ENCODE measurements around the gene IRF4.

Gene IRF4

DNA sequence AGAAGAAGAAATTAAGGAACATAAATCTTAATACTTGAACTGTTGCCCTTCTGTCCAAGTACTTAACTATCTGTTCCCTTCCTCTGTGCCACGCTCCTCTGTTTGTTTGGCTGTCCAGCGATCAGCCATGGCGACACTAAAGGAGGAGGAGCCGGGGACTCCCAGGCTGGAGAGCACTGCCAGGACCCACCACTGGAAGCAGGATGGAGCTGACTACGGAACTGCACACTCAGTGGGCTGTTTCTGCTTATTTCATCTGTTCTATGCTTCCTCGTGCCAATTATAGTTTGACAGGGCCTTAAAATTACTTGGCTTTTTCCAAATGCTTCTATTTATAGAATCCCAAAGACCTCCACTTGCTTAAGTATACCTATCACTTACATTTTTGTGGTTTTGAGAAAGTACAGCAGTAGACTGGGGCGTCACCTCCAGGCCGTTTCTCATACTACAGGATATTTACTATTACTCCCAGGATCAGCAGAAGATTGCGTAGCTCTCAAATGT lies 17.1 kb downstream of the IRF4 start:
- H3K36me3 ChIP-seq (ENCODE audit: control insufficient read depth in 1 of 2, insufficient read depth in 2 of 2, low read length in 2 of 2) = no peaks in the 10 kb centered on the region
- no peaks in the 10 kb centered on the region for H3K4me1 ChIP-seq (ENCODE audit: control insufficient read depth in 1 of 2, insufficient read depth in 2 of 2, low read length in 2 of 2)
- H3K9me3 ChIP-seq (ENCODE audit: control insufficient read depth in 1 of 2, low read length in 2 of 2) = no peaks in the 10 kb centered on the region
- H3K27ac ChIP-seq (ENCODE audit: low read length) = no peak overlapping the region
- H3K27me3 ChIP-seq (ENCODE audit: low read depth, low read length) = peaks cover 5% of the 10 kb centered on the region
- H3K4me3 ChIP-seq (ENCODE audit: low read depth in 1 of 2, low read length in 2 of 2) = no peak overlapping the region

DNA sequence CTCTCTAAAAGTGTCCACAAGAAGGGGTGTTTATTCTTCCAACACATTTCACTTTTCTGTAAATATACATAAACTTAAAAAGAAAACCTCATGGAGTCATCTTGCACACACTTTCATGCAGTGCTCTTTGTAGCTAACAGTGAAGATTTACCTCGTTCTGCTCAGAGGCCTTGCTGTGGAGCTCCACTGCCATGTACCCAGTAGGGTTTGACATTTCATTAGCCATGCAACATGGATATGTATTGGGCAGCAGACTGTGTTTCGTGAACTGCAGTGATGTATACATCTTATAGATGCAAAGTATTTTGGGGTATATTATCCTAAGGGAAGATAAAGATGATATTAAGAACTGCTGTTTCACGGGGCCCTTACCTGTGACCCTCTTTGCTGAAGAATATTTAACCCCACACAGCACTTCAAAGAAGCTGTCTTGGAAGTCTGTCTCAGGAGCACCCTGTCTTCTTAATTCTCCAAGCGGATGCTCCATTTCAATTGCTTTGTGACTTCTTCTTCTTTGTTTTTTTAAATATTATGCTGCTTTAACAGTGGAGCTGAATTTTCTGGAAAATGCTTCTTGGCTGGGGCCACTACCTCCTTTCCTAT lies 17.9 kb downstream of the IRF4 start:
- H3K4me1 ChIP-seq (ENCODE audit: control insufficient read depth in 1 of 2, insufficient read depth in 2 of 2, low read length in 2 of 2) = no peaks in the 10 kb centered on the region
- peaks cover 5% of the 10 kb centered on the region for H3K27me3 ChIP-seq (ENCODE audit: low read depth, low read length)

DNA sequence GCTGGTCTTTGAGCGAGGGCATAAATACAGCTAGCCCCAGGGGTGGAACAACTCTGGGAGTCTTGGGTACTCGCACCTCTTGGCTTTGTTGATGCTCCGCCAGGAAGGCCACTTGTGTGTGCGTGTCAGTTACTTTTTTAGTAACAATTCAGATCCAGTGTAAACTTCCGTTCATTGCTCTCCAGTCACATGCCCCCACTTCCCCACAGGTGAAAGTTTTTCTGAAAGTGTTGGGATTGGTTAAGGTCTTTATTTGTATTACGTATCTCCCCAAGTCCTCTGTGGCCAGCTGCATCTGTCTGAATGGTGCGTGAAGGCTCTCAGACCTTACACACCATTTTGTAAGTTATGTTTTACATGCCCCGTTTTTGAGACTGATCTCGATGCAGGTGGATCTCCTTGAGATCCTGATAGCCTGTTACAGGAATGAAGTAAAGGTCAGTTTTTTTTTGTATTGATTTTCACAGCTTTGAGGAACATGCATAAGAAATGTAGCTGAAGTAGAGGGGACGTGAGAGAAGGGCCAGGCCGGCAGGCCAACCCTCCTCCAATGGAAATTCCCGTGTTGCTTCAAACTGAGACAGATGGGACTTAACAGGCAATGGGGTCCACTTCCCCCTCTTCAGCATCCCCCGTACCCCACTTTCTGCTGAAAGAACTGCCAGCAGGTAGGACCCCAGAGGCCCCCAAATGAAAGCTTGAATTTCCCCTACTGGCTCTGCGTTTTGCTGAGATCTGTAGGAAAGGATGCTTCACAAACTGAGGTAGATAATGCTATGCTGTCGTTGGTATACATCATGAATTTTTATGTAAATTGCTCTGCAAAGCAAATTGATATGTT lies 19.2 kb downstream of the IRF4 start:
- Histone ChIP-seq H3K27me3 (ENCODE audit: low read depth, low read length) (peaks cover 5% of the 10 kb centered on the region), H3K4me3 (ENCODE audit: low read depth in 1 of 2, low read length in 2 of 2) (no peak overlapping the region), H3K4me1 (ENCODE audit: control insufficient read depth in 1 of 2, insufficient read depth in 2 of 2, low read length in 2 of 2) (no peaks in the 10 kb centered on the region), H3K9me3 (ENCODE audit: control insufficient read depth in 1 of 2, low read length in 2 of 2) (peaks cover 7 to 10% of the 10 kb centered on the region in 2 donors), H3K27ac (ENCODE audit: low read length) (no peak overlapping the region), H3K36me3 (ENCODE audit: control insufficient read depth in 1 of 2, insufficient read depth in 2 of 2, low read length in 2 of 2) (no peaks in the 10 kb centered on the region)

More for the DNA sequence above, 17.9 kb downstream of the IRF4 start:
- Histone ChIP-seq H3K4me3 (ENCODE audit: low read depth in 1 of 2, low read length in 2 of 2) (no peak overlapping the region), H3K27ac (ENCODE audit: low read length) (no peak overlapping the region), H3K36me3 (ENCODE audit: control insufficient read depth in 1 of 2, insufficient read depth in 2 of 2, low read length in 2 of 2) (no peaks in the 10 kb centered on the region), H3K9me3 (ENCODE audit: control insufficient read depth in 1 of 2, low read length in 2 of 2) (peaks cover 0 to 3% of the 10 kb centered on the region in 2 donors)

DNA sequence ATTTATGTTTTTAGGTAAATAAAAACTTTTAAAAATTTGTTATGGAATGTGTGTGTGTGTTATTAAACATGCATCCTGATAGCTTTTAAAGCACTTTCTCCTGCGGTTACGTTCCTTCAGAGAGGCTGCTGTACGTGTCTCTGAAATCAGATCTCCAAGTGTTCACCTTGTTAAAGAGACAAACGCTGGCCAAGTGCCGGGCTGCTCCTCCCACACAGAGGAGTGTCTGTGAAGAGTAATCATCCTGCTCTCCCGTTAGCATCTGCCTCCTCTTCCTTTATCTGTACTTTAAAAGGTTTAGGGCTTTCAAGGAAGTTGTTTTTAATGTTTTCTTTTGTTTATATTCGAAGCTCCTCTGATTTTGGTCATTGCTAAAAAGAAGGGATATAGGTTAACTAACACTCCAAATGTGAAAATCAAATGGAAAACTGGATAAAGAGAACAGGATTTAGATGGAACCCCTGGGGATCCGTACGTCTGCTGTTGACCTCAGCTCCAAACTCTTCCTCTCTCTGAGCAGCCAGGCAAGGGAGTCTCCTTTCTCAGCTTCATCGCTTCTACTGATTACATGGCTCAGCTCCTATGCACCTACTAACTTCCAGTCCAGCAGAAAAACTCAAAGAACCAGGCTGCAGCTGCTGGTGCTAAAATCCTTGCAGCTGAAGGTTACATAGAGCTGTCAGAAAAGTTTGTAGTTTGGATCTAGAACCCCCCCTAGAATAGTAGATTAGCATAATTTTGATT lies 20.0 kb downstream of the IRF4 start:
- Histone ChIP-seq H3K4me3 (ENCODE audit: low read depth in 1 of 2, low read length in 2 of 2) (no peak overlapping the region), H3K27me3 (ENCODE audit: low read depth, low read length) (peaks cover 5% of the 10 kb centered on the region), H3K36me3 (ENCODE audit: control insufficient read depth in 1 of 2, insufficient read depth in 2 of 2, low read length in 2 of 2) (no peaks in the 10 kb centered on the region), H3K9me3 (ENCODE audit: control insufficient read depth in 1 of 2, low read length in 2 of 2) (peaks cover 7 to 14% of the 10 kb centered on the region in 2 donors), H3K27ac (ENCODE audit: low read length) (no peak overlapping the region), H3K4me1 (ENCODE audit: control insufficient read depth in 1 of 2, insufficient read depth in 2 of 2, low read length in 2 of 2) (no peaks in the 10 kb centered on the region)

DNA sequence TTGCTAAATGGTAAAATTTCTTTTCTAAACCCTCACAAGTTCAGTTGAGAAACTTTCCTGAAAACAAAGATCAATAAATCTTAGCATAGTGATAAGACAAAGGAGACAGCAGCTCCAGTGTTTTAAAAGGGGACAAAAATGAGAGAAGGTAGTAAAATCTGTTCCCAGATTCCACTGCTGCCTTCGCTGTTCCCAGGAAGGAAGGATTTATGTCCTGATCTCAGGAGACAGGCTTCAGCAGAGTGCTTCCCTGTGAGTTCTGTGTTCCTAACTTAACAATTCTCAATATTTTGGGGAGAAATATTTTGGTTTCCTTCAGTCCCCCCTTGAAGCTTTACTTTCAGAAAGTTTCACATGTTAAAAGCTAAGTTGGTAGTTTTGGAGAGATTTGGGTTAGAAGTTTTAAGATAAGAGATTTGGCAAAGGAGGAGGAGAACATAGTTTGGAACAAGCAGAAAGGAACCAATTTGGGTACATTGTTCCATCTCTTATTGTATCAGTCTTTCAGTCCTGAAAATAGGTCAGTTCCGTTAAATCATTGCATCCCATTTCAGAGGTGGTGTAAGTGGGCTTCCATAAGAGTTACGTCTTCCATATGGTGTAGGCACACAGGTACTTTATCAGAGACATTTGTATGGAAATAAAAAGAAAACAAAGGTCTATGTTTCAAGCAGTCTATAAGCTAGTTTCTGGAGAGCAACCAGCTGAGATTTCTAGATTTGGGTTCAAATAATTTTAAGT lies 20.8 kb downstream of the IRF4 start:
- peaks cover 7 to 17% of the 10 kb centered on the region in 2 donors for H3K9me3 ChIP-seq (ENCODE audit: control insufficient read depth in 1 of 2, low read length in 2 of 2)
- H3K4me3 ChIP-seq (ENCODE audit: low read depth in 1 of 2, low read length in 2 of 2) = no peak overlapping the region
- peaks cover 10% of the 10 kb centered on the region for H3K27me3 ChIP-seq (ENCODE audit: low read depth, low read length)
- no peaks in the 10 kb centered on the region for H3K36me3 ChIP-seq (ENCODE audit: control insufficient read depth in 1 of 2, insufficient read depth in 2 of 2, low read length in 2 of 2)
- no peaks in the 10 kb centered on the region for H3K4me1 ChIP-seq (ENCODE audit: control insufficient read depth in 1 of 2, insufficient read depth in 2 of 2, low read length in 2 of 2)
- H3K27ac ChIP-seq (ENCODE audit: low read length) = no peak overlapping the region

DNA sequence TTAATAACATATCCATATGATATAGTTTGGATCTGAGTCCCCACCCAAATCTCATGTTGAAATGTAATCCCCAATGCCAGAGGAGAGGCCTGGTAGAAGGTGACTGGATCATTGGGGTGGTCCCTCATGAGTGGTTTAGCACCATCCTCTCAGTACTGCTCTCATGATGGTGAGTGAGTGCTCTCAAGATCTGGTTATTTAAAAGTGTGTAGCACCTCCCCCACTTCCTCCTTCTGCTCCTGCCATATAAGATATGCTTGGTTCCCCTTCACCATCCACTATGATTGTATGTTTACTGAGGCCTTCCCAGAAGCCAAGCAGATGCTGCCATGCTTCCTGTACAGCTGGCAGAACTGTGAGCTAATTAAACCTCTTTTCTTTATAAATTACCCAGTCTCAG lies 22.9 kb downstream of the IRF4 start:
- peaks cover 7 to 17% of the 10 kb centered on the region in 2 donors for H3K9me3 ChIP-seq (ENCODE audit: control insufficient read depth in 1 of 2, low read length in 2 of 2)
- H3K4me3 ChIP-seq (ENCODE audit: low read depth in 1 of 2, low read length in 2 of 2) = no peak overlapping the region
- peaks cover 13% of the 10 kb centered on the region for H3K27me3 ChIP-seq (ENCODE audit: low read depth, low read length)
- no peak overlapping the region for H3K27ac ChIP-seq (ENCODE audit: low read length)
- no peaks in the 10 kb centered on the region for H3K36me3 ChIP-seq (ENCODE audit: control insufficient read depth in 1 of 2, insufficient read depth in 2 of 2, low read length in 2 of 2)
- H3K4me1 ChIP-seq (ENCODE audit: control insufficient read depth in 1 of 2, insufficient read depth in 2 of 2, low read length in 2 of 2) = no peaks in the 10 kb centered on the region

DNA sequence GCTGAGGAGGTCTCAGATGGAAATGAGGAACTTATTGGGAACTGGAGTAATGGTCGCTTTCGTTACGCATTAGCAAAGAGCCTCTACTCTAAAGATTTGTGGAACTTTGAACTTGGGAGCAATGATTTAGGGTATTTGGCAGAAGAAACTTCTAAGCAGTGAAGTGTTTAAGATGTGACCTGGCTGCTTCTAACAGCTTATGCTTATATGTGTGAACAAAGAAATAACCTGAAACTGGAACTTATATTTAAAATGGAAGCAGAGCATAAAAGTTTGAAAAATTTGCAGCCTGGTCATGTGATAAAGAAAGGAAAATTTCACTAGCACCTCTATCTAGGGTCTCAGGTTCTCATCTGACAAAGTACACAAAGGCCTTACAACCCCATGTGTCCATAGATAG lies 23.5 kb downstream of the IRF4 start:
- H3K27ac ChIP-seq (ENCODE audit: low read length) = no peak overlapping the region
- no peaks in the 10 kb centered on the region for H3K4me1 ChIP-seq (ENCODE audit: control insufficient read depth in 1 of 2, insufficient read depth in 2 of 2, low read length in 2 of 2)
- H3K27me3 ChIP-seq (ENCODE audit: low read depth, low read length) = peaks cover 13% of the 10 kb centered on the region
- no peak overlapping the region for H3K4me3 ChIP-seq (ENCODE audit: low read depth in 1 of 2, low read length in 2 of 2)
- H3K36me3 ChIP-seq (ENCODE audit: control insufficient read depth in 1 of 2, insufficient read depth in 2 of 2, low read length in 2 of 2) = no peaks in the 10 kb centered on the region
- peaks cover 7 to 17% of the 10 kb centered on the region in 2 donors for H3K9me3 ChIP-seq (ENCODE audit: control insufficient read depth in 1 of 2, low read length in 2 of 2)

DNA sequence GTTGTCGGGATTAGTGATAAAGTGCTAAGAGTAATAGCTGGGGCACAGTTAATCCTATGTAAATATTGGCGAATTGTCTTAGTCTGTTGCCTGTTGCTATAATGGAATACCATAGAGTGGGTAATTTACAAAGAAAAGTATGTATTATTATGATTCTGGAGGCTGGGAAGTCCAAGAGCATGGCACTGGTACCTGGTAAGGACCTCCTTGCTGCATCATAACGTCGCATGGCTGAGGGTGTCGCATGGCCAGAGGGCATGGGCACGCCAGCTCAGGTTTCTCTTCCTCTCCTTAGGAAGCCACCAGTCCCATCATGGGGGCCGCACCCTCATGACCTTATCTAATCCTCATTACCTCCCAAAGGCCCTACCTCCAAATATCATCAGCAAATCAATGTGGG lies 29.7 kb downstream of the IRF4 start:
- H3K36me3 ChIP-seq (ENCODE audit: control insufficient read depth in 1 of 2, insufficient read depth in 2 of 2, low read length in 2 of 2) = no peaks in the 10 kb centered on the region
- no peak overlapping the region for H3K27ac ChIP-seq (ENCODE audit: low read length)
- peaks cover 7% of the 10 kb centered on the region for H3K27me3 ChIP-seq (ENCODE audit: low read depth, low read length)
- H3K9me3 ChIP-seq (ENCODE audit: control insufficient read depth in 1 of 2, low read length in 2 of 2) = peaks cover 0 to 10% of the 10 kb centered on the region in 2 donors
- no peaks in the 10 kb centered on the region for H3K4me1 ChIP-seq (ENCODE audit: control insufficient read depth in 1 of 2, insufficient read depth in 2 of 2, low read length in 2 of 2)
- no peak overlapping the region for H3K4me3 ChIP-seq (ENCODE audit: low read depth in 1 of 2, low read length in 2 of 2)

DNA sequence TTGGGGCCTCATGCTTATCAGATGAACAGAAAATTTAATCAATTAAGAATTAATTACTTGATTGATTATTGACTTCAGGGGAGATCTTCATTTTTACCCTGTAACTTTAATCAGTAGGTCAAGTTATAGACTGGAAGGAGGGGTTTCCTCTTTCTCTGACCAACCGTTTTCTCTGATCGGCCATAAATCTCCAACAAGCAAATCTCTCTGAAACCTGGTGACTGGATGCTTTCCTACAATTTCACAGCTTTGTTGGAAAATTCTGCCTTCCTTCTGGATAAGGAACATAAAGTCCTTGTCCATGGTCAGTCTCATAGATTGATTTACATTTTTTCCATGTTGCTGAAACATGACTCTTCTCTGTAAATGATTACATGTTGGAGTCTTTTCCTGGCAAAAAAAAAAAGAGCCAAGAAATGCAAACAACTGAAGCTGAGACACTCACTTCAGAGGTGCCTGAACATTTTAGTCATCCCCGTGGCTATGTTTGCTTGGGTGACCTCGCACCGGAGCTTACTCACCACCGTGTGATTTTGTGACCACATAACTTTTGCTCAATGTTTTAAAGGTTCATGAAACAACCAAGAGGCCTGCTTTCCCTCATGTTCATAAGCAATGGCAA lies 31.0 kb downstream of the IRF4 start:
- Histone ChIP-seq H3K27ac (ENCODE audit: low read length) (no peak overlapping the region), H3K4me1 (ENCODE audit: control insufficient read depth in 1 of 2, insufficient read depth in 2 of 2, low read length in 2 of 2) (no peaks in the 10 kb centered on the region), H3K27me3 (ENCODE audit: low read depth, low read length) (peaks cover under 1% of the 10 kb centered on the region), H3K9me3 (ENCODE audit: control insufficient read depth in 1 of 2, low read length in 2 of 2) (peaks cover 0 to 3% of the 10 kb centered on the region in 2 donors), H3K36me3 (ENCODE audit: control insufficient read depth in 1 of 2, insufficient read depth in 2 of 2, low read length in 2 of 2) (no peaks in the 10 kb centered on the region), H3K4me3 (ENCODE audit: low read depth in 1 of 2, low read length in 2 of 2) (no peak overlapping the region)

DNA sequence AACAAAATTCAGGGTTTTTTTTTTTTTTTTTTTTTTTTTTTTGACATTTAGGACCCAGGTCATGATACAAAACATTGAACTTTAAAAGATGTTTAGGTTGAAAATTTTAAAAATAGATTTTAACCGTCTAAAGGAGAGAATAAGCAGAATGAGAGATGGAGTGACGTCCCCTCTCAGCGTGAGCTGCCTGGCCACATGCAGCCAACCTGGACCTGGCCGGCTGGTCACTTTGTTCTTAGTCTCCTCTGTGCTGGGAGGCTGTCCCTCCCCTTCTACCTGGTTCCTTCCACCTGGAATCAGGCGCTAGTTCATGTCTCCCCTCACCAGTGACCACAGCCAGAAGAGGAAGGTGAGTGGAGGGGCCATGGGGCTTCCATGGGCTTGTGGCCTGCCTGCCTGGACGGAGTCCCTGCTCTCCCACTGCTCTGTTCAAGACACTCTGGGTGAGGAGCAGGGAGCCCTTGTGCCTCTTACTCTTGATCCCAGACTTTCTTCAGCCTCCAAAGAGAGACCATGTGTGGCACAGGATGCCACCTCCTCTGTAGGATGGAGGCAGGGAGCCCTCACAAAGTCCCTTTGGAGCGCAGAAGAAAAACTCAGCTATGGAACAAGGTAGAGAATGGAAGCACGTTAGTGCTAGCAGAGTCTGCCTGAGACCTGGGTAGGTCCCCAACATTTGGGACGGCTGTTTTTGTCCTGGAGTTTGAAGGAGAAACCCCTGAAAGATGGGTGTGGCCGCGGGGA lies 31.7 kb downstream of the IRF4 start:
- Histone ChIP-seq H3K4me3 (ENCODE audit: low read depth in 1 of 2, low read length in 2 of 2) (no peak overlapping the region), H3K4me1 (ENCODE audit: control insufficient read depth in 1 of 2, insufficient read depth in 2 of 2, low read length in 2 of 2) (no peaks in the 10 kb centered on the region), H3K27me3 (ENCODE audit: low read depth, low read length) (no peaks in the 10 kb centered on the region), H3K9me3 (ENCODE audit: control insufficient read depth in 1 of 2, low read length in 2 of 2) (peaks cover 0 to 3% of the 10 kb centered on the region in 2 donors), H3K36me3 (ENCODE audit: control insufficient read depth in 1 of 2, insufficient read depth in 2 of 2, low read length in 2 of 2) (no peaks in the 10 kb centered on the region), H3K27ac (ENCODE audit: low read length) (peak overlapping the region; percentile 8)
